CD1c-positive myeloid dendritic cell (primary cell): ENCODE results near the gene HSH2D.

Source experiments
- DNase-seq: peaks from one replicate; pipeline ENCODE4 v3.0.0-alpha.2; 2016; ENCODE audit errors: extremely low spot score

The HSH2D gene

DNA sequence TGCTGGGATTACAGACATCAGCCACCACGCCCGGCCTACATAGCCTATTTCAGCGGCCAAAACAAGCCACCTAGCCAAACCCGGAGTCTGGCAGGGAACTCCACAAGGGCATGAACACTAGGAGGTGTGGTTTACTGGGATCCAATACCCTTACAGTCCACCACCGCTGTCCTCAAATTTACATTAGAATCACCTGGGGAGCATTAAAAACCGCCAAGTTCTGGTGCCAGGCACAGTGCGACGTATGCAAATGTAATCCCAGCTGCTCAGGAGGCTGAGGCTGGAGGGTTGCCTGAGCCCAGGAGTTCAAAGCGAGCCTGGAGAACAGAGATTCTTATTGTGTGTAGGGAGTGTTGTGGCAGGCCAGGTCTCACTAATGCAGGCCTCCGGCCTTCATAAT is 50.0 kb downstream of the HSH2D start:
- DNase-seq, result no peak

GRCh38 chr19:16197188-16197621 is 53.7 kb downstream of the HSH2D start:
- no peak for DNase-seq

- peak; percentile 100 for DNase-seq
Observed at GRCh38 chr19:16197622-16198369, 54.3 kb downstream of the HSH2D start, which contains the start of gene AP1M1. Gene AP1M1, plus strand, starts transcription at chr19:16197911. Its CDS starts 116 bp downstream, at chr19:16198027.

GRCh38 chr19:16198370-16198651 is 54.8 kb downstream of the HSH2D start:
- no peak for DNase-seq

DNA sequence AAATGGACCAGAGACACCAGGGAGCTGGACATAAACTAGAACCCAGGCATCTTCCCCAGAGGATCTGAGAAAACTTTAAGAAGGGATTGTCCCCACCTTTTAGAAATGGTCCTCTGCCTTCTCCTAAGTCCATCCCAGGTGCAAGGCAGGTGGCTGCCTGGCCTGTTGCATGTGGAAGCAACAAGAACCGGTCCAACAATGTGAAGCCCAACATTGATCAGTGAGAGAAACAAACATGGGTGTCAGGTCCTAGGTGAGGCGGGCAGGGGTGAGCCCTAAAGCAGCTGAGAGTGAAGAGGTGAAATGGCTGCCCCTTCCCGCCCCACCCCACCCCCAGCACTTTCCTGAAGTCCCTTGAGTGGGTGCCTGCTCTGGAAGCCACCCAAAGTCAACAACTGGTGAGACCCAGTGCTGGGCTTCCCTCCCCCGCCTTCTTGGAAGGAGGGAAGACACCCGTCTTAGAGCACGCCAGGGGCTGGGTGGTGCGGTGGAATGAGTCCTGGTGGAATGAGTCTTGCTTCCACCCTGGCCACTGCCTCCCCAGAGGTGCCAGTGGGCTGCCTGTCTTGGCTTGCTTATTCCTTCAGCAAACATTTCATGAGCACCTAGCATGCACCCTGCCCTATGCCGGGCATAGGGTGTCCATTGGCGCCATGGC is 55.9 kb downstream of the HSH2D start:
- no peak for DNase-seq

DNA sequence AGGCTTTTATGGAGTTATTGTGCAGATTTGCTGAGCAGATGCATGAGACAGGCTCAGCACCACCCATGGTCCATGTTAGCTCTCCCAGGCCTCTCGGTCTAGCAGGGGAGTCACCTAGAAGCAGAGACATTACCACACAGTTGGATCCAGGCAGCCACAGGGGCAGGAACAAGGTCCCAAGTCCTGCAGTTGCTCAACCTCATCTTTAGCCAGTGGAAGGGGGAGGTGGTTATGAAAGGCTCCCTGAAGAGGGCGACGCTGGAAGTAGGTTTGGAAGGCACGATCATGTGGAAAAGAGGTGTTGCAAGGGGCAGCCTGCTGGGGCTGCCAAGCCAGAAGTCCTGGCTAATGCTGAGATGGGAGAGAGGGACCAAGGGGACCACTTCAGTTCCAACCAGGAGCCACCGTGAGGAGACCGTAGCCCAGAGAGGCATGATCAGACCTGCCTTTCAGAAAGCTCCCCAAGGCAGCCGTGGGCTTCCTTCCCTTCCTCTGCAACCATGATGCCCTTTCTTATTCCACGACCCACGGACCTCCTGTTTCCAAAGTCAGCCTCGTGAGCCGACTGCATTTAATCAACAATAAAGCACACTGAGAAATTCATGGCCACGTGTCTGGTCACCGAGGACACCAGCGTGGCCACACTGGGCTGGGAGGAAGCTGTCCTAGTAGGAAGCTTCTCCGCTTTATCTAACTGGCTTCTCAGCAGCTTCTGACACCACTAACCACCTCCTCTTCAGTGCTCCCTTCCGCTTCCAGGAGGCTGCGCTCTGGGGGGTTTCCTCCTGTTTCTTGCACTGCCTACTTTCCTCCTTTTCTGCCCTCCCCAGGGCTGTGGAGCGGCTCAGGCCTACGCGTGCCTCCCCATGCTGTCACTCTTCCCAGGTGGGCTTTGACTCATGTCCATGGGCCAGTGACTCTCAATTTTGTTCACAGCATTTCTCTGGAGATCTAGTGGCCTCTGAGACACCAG is 56.8 kb downstream of the HSH2D start:
- no peak for DNase-seq

DNA sequence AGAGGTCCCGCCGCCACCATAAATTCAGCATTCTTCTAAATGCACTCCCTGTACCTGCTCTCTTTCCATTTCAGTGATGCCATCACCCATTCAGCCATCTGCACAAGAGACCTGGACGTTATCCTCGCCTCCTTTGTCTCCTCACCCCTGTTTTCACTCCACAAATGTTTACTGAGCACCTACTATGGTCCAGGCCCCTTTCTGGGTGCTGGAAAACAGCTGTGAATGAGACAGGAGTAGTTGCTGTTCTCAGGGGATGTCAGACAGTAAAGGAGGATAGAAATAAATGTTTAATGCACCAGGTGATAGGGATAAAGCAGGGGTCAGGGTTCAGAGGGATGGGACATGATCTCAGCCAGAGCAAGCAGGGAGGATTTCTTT is 57.5 kb downstream of the HSH2D start:
- DNase-seq, result no peak

GRCh38 chr19:16202320-16203255 is 59.1 kb downstream of the HSH2D start:
- DNase-seq, result no peak

DNA sequence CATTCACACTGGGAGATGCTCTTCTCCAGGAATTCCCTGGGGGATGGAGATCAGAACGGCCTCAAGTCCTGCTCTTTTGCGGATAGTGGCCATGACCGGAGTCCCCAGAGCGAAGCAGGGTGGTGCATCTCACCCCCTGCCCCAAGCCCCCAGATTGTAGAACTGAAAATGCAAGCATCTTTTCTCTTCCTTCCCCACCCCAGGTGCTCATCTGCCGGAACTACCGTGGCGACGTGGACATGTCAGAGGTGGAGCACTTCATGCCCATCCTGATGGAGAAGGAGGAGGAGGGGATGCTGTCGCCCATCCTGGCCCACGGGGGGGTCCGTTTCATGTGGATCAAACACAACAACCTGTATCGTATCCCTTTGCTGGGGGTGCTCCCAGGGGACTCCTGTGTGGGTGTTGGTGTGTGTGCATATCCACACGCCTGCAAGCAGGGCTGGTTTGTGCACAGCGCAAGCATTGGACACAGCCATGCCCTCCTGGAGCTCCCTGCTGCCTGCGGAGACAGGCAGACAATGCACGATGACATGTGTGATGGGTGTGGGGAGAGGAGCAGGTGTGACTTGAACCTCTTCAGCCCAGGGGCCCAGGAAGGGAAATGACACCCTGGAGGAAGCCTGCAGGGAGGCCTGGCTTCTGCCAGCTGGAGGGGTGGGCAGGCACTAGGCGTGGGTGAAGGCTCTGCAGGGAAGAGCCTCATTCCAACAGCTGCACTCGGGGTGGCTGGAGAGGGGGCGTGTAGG is 59.9 kb downstream of the HSH2D start:
- no peak for DNase-seq

GRCh38 chr19:16204005-16204294 is 60.5 kb downstream of the HSH2D start:
- no peak for DNase-seq

- DNase-seq, result no peak
Observed at GRCh38 chr19:16205205-16206045, 61.9 kb downstream of the HSH2D start.

GRCh38 chr19:16206046-16206605 is 62.6 kb downstream of the HSH2D start:
- no peak for DNase-seq

DNA sequence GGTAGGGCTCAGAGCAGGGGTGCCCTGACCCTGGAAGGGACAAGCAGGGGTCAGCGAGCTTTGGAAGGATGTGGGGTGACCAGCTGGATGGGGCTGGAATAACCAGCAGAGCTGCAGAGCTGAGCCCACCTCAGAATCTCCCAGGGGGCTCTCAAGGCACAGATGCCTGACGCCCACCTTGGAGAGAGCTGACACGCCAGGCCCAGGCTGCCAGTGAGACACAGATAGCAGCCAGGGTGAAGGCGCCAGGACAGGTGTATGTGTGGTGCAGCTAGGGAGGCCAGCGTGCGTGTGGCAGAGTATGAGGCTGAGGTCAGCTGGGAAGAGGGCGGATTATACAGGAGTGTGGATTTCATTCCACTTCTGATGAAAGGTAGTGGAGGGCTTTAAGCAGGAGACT is 63.2 kb downstream of the HSH2D start:
- DNase-seq, result no peak

GRCh38 chr19:16207063-16207462 is 63.6 kb downstream of the HSH2D start:
- DNase-seq, result no peak

DNA sequence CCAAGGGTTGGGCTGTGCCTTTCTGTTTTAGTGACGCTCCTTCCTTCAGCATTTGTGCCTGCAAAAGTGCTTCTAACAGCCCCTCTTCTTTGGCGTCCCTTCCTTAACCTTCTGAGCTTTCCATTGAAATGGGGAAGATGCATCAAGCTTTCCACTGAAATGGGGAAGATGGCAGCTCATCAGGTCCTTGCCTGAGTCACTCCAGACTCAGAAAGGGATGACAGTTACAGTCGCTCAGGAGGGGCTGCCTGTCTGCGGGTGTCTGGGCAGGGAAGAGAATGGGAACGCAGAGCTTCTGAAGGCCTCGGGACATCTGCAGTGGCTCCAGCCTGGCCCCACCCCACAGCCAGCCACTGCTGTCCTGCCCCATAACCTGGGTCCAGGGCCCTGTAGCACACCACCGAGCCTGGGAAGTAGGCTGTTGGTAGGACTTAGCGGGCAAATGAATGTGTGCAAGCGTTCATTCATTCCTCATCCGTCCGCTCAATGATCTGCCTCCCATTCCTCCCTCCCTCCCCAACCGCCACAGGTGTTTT is 64.1 kb downstream of the HSH2D start:
- DNase-seq, result peak; percentile 20
